Omental fat pad (tissue), 4 donors: ENCODE data around the gene CCDC27. TPM values are rescaled to one million over a fixed set of nuclear protein-coding genes. Genes with fewer than 3 reads are reported as not detected.

Source experiments
- ATAC-seq: fragments of 150-250 bp; one replicate; pipeline ENCODE4 v1.9.1; 2016; ENCODE audit warnings: mild to moderate bottlenecking, moderate library complexity; ENCODE audit not compliant: low FRiP score
- DNase-seq: peaks from one replicate; pipeline ENCODE4 v3.0.0-alpha.2; 2019; ENCODE audit warnings: low spot score
- CTCF ChIP-seq, 3 donors: fragments of 450-650 bp; IDR thresholded peaks; one replicate each; pipeline ENCODE4 v1.5.1; 2016 to 2017; ENCODE audit warnings: antibody characterized with exemption in 3 of 3, mild to moderate bottlenecking in 3 of 3, moderate library complexity in 2 of 3
- total RNA-seq, 4 donors: library from RNA; depleted of rRNA; stranded (reverse); fragments of >200 nt; gene quantifications; one replicate each; pipeline ENCODE4 v1.1.0, GENCODE V29; 2016

Gene CCDC27
- total RNA-seq, 4 donors from 2014 or later: not detected

GRCh38 chr1:3776231-3776961 lies 24.1 kb downstream of the CCDC27 start:
- ATAC-seq (no peak), DNase-seq (no peak)
- no peak for TF ChIP-seq CTCF (IDR thresholded peaks at IDR 0.05)

GRCh38 chr1:3777078-3777547 lies 24.9 kb downstream of the CCDC27 start:
- no peak for ATAC-seq
- DNase-seq: no peak
- no peak for TF ChIP-seq CTCF (IDR thresholded peaks at IDR 0.05)

GRCh38 chr1:3777647-3778589 lies 25.7 kb downstream of the CCDC27 start:
- DNase-seq (no peak), ATAC-seq (no peak)
- TF ChIP-seq CTCF (IDR thresholded peaks at IDR 0.05): no peak

- DNase-seq (no peak), ATAC-seq (no peak)
- TF ChIP-seq CTCF (IDR thresholded peaks at IDR 0.05): no peak
Measured at GRCh38 chr1:3778590-3779264, 26.5 kb downstream of the CCDC27 start.

GRCh38 chr1:3779265-3779911 lies 27.1 kb downstream of the CCDC27 start:
- TF ChIP-seq CTCF (IDR thresholded peaks at IDR 0.05): no peak
- no peak for ATAC-seq
- DNase-seq: no peak

GRCh38 chr1:3779912-3780416 lies 27.7 kb downstream of the CCDC27 start:
- no peak for TF ChIP-seq CTCF (IDR thresholded peaks at IDR 0.05)
- no peak for DNase-seq
- ATAC-seq: no peak
